SH-SY5Y (cell line): Measurements from ENCODE around the gene BRWD1.

Experiments used
- GATA2 ChIP-seq: IDR thresholded peaks from 2 replicates; pipeline ENCODE4 v1.6.1; 2011; ENCODE audit warnings: mild to moderate bottlenecking, low read depth, low read length
- GATA3 ChIP-seq: IDR thresholded peaks from 2 replicates; pipeline ENCODE4 v1.6.1; 2011; ENCODE audit warnings: low read depth, mild to moderate bottlenecking, low read length, moderate library complexity

DNA sequence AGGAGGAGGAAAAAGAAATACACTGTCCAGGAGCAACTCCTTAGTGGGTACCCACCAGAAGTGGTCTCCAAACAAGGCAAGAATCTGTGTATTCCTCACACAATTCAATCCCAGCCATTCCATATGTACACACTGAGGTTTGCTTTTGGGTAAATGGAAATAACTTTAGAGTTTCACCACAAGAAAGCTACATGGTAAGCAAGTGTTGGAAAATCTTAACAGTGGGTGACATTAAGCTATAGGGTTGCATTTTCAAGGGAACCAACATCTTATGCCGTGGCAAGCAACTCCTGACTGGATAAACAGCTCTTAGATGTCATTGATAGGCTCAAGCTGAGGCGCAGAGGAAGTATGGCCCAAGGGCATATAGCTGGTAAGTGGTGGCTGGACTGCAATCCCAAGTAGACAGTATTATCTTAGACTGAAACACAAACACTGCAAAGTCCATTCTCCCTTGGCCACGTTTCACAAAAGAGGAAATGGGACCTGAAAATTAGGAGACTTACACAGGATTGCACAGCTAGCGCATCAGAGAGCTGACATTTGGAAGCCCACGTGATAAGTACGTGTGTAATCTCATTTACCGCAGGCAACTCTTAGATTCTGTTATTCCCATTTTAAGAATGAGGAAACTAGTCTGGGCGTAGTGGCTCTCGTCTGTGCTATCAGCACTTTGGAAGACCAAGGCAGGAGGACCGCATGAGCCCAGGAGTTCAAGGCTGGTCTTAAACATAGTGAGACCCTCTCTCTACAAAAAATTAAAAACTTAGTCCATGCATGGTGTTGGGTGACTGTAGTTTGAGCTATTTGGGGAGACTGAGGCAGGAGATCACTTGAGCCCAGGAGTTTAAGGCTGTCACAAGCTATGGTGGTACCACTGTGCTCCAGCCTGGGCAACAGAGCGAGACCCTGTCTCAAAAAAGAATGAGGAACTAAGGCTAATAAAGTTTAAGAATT is 4.0 kb upstream of the BRWD1 start:
- TF ChIP-seq GATA3 (no peak), GATA2 (no peak)
